Measurements from ENCODE around the gene OSBP. TPM values are rescaled to one million over a fixed set of nuclear protein-coding genes. Genes with fewer than 3 reads are reported as not detected.
A peak's percentile ranks its signal among the peaks of the same experiment; 100 is the strongest.

OSBP gene
- total and polyA plus RNA-seq, 2 donors: 23.3 to 45.2 TPM

GRCh38 chr11:59616396-59616982 is 915 bp upstream of the OSBP start:
- Histone ChIP-seq H3K4me3 (ENCODE audit: low read depth, low read length) (peak overlapping the region; percentile 14), H3K36me3 (ENCODE audit: insufficient read depth) (no peaks in the 10 kb centered on the region), H3K27ac (ENCODE audit: low read depth) (peak overlapping the region; percentile 95), H3K4me1 (ENCODE audit: insufficient read depth) (no peaks in the 10 kb centered on the region)
- no peak for DNase-seq (ENCODE audit: extremely low spot score)
- WGBS: 10% methylated on average over 18 of the region's 18 CpGs

GRCh38 chr11:59615120-59615636 is 396 bp downstream of the OSBP start:
- no peaks in the 10 kb centered on the region for H3K36me3 ChIP-seq (ENCODE audit: insufficient read depth)
- no peak for DNase-seq (ENCODE audit: extremely low spot score)
- H3K27ac ChIP-seq (ENCODE audit: low read depth): peak overlapping the region; percentile 99
- WGBS: under 1% methylated on average over 51 of the region's 51 CpGs
- no peaks in the 10 kb centered on the region for H3K4me1 ChIP-seq (ENCODE audit: insufficient read depth)
- peak overlapping the region; percentile 95 for H3K4me3 ChIP-seq (ENCODE audit: low read depth, low read length)

GRCh38 chr11:59614277-59615119 is 1.1 kb downstream of the OSBP start:
- no peaks in the 10 kb centered on the region for H3K4me1 ChIP-seq (ENCODE audit: insufficient read depth)
- H3K36me3 ChIP-seq (ENCODE audit: insufficient read depth): no peaks in the 10 kb centered on the region
- peak overlapping the region; percentile 95 for H3K4me3 ChIP-seq (ENCODE audit: low read depth, low read length)
- WGBS: 11% methylated on average over 13 of the region's 13 CpGs
- no peak for DNase-seq (ENCODE audit: extremely low spot score)
- no peak overlapping the region for H3K27ac ChIP-seq (ENCODE audit: low read depth)

DNA sequence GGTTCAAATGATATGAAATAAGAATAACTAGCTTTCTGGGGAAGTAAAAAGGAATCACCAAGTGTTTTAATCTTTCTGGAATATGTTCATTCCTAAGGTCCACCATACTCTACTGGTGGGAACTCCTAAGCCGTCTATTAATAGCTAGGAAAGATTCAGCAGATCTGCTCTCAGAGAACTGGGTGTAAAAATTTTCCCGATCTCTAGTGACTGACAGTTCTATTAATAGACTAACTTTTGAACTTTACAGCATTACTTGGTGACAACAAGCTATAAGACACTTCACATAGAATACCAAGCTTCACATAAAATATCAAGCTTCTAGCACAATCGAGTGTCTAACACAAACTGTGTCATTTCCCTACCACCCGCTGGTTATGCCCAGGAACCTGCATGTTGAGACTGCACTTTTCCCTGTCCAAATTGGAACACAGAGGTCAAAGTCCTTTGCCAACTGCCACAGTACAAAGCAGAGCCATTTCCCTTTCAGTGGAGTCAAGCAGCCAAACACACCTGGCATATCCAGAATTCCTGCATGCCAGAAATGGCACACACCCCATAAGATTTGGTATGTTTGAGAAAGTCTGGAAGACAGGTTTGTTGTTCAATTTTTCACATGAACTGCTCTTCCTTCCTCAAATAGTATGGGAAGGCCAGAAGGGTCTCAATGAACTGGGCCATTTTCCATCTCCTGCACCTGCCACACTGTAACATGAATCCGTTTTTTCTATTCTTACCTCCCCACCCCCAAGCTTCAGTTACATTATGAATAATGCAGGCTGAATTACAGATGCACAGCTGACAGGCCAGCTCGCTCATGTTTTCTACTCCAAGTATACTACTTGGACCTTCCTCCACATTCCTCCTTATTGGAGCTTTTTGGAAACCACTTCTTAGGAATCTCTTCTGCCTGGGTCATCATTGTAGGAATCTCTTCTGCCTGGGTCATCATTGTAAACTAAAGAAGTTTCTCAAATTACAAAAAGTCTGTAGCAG is 3.7 kb downstream of the OSBP start:
- no peak for DNase-seq (ENCODE audit: extremely low spot score)
- 57% methylated on average over 6 of the region's 6 CpGs for WGBS
- no peaks in the 10 kb centered on the region for H3K4me1 ChIP-seq (ENCODE audit: insufficient read depth)
- H3K27ac ChIP-seq (ENCODE audit: low read depth): no peak overlapping the region
- H3K36me3 ChIP-seq (ENCODE audit: insufficient read depth): no peaks in the 10 kb centered on the region
- H3K4me3 ChIP-seq (ENCODE audit: low read depth, low read length): no peak overlapping the region

- Histone ChIP-seq H3K27ac (ENCODE audit: low read depth) (no peak overlapping the region), H3K36me3 (ENCODE audit: insufficient read depth) (peaks cover under 1% of the 10 kb centered on the region), H3K4me3 (ENCODE audit: low read depth, low read length) (no peak overlapping the region), H3K4me1 (ENCODE audit: insufficient read depth) (no peaks in the 10 kb centered on the region)
- DNase-seq (ENCODE audit: extremely low spot score): no peak
- WGBS: 95% methylated on average over 7 of the region's 7 CpGs
Measured at GRCh38 chr11:59610289-59610688, 5.3 kb downstream of the OSBP start.

- H3K4me1 ChIP-seq (ENCODE audit: insufficient read depth): no peaks in the 10 kb centered on the region
- H3K36me3 ChIP-seq (ENCODE audit: insufficient read depth): peaks cover 3% of the 10 kb centered on the region
- H3K4me3 ChIP-seq (ENCODE audit: low read depth, low read length): no peak overlapping the region
- no peak for DNase-seq (ENCODE audit: extremely low spot score)
- no peak overlapping the region for H3K27ac ChIP-seq (ENCODE audit: low read depth)
- 95% methylated on average over 6 of the region's 6 CpGs for WGBS
Measured at GRCh38 chr11:59607703-59608454, 7.7 kb downstream of the OSBP start.

DNA sequence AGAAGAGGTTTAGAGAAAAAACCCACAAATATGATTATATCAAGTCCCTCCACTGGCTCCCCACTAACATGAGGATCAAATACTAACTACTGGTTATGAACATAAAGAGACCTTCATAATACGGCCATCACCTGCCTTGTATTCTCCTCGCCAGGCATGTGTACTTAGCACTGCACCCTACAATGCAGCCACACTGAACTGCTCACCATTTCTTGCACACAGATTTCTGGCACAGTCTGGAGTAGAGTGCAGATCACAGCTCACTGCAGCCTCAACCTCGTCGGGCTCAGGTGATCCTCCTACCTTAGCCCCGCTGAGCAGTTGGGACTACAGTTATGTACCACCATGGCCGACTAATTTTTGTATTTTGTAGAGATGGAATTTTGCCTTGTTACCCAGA is 13.1 kb downstream of the OSBP start:
- WGBS: 94% methylated on average over 6 of the region's 6 CpGs
- Histone ChIP-seq H3K4me3 (ENCODE audit: low read depth, low read length) (no peak overlapping the region), H3K27ac (ENCODE audit: low read depth) (no peak overlapping the region), H3K4me1 (ENCODE audit: insufficient read depth) (no peaks in the 10 kb centered on the region), H3K36me3 (ENCODE audit: insufficient read depth) (peaks cover 8% of the 10 kb centered on the region)
- no peak for DNase-seq (ENCODE audit: extremely low spot score)

DNA sequence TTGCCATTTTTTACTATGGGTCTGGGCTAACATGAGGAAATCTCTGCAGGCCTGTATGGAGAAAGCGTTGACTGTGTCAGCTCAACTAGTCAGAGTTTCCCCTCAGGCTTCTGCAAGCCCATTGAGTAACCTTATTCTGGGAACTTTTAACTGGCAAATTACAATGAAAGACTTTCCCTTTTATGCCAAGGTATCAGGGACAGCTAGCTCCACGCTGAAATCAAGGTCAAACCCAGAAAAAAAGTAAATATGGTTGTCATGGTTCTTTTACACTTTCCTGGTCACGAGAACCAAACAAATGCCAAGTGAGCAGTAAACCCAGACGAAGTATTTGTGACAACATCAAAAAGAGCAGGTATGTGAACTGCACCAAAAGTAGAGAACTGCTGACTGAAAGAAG is 13.8 kb downstream of the OSBP start:
- no peak for DNase-seq (ENCODE audit: extremely low spot score)
- H3K27ac ChIP-seq (ENCODE audit: low read depth): no peak overlapping the region
- WGBS: 91% methylated on average over 4 of the region's 4 CpGs
- H3K4me3 ChIP-seq (ENCODE audit: low read depth, low read length): no peak overlapping the region
- H3K36me3 ChIP-seq (ENCODE audit: insufficient read depth): peaks cover 8% of the 10 kb centered on the region
- H3K4me1 ChIP-seq (ENCODE audit: insufficient read depth): no peaks in the 10 kb centered on the region

- WGBS: 79% methylated on average over 4 of the region's 4 CpGs
- Histone ChIP-seq H3K4me3 (ENCODE audit: low read depth, low read length) (no peak overlapping the region), H3K4me1 (ENCODE audit: insufficient read depth) (no peaks in the 10 kb centered on the region), H3K36me3 (ENCODE audit: insufficient read depth) (peaks cover 8% of the 10 kb centered on the region), H3K27ac (ENCODE audit: low read depth) (no peak overlapping the region)
- DNase-seq (ENCODE audit: extremely low spot score): no peak
Measured at GRCh38 chr11:59600636-59601035, 14.9 kb downstream of the OSBP start.

DNA sequence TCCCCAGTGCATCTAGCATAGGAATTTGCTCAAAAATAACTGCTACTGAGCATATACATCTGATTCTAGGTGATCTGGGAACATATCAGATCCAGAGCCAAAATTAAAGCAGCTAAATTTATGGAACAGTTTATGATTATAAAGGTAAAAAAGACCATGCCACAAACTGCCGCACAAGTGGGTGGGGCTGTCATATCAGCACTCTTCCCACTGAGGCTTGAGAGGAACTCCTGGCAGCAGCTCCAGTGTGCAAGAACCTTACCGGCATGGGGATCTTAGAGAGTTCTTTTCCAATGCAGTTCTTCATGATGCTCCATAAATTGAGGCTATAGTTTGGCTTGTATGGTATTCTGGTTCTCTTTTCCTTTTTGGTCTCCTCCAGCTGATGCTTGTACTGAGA is 15.3 kb downstream of the OSBP start:
- H3K4me3 ChIP-seq (ENCODE audit: low read depth, low read length): no peak overlapping the region
- 87% methylated on average over 2 of the region's 2 CpGs for WGBS
- no peaks in the 10 kb centered on the region for H3K4me1 ChIP-seq (ENCODE audit: insufficient read depth)
- peaks cover 7% of the 10 kb centered on the region for H3K36me3 ChIP-seq (ENCODE audit: insufficient read depth)
- no peak overlapping the region for H3K27ac ChIP-seq (ENCODE audit: low read depth)
- no peak for DNase-seq (ENCODE audit: extremely low spot score)

GRCh38 chr11:59598961-59599360 is 16.6 kb downstream of the OSBP start:
- DNase-seq (ENCODE audit: extremely low spot score): no peak
- Histone ChIP-seq H3K4me1 (ENCODE audit: insufficient read depth) (no peaks in the 10 kb centered on the region), H3K27ac (ENCODE audit: low read depth) (no peak overlapping the region), H3K4me3 (ENCODE audit: low read depth, low read length) (no peak overlapping the region), H3K36me3 (ENCODE audit: insufficient read depth) (peaks cover 5% of the 10 kb centered on the region)
- 63% methylated on average over 1 of the region's 1 CpG for WGBS

DNA sequence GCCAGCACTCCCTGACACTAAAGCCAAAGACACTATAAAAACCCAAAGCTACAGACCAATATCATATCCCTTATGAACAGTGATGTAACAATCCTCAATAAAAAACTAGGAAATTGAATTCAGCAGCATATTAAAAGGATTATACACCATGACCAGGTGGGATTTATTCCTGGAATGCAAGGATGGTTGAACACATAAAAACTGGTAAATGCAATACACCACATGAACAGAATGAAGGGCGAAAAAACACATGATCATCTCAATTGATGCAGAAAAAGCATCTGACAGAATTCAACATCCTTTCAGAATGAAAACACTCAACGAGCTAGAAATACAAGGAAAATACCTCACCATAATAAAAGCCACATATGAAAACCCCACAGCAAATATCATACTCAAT is 31.3 kb downstream of the OSBP start:
- no peak overlapping the region for H3K4me3 ChIP-seq (ENCODE audit: low read depth, low read length)
- no peak for DNase-seq (ENCODE audit: extremely low spot score)
- no peaks in the 10 kb centered on the region for H3K4me1 ChIP-seq (ENCODE audit: insufficient read depth)
- H3K27ac ChIP-seq (ENCODE audit: low read depth): no peak overlapping the region
- peaks cover 5% of the 10 kb centered on the region for H3K36me3 ChIP-seq (ENCODE audit: insufficient read depth)
- WGBS: 96% methylated on average over 2 of the region's 2 CpGs

- H3K4me1 ChIP-seq (ENCODE audit: insufficient read depth): no peaks in the 10 kb centered on the region
- 51% methylated on average over 1 of the region's 1 CpG for WGBS
- no peak for DNase-seq (ENCODE audit: extremely low spot score)
- H3K36me3 ChIP-seq (ENCODE audit: insufficient read depth): peaks cover 9% of the 10 kb centered on the region
- H3K27ac ChIP-seq (ENCODE audit: low read depth): no peak overlapping the region
- H3K4me3 ChIP-seq (ENCODE audit: low read depth, low read length): no peak overlapping the region
Measured at GRCh38 chr11:59582006-59582405, 33.6 kb downstream of the OSBP start.

Data from urinary bladder (tissue), 4 donors.